DMS153 (cell line): ENCODE data around the gene CCRL2.
"Not testable (repeated sequence)": the region's sequence is repeated elsewhere in the genome, so short reads cannot be mapped to it uniquely, and the experiment has no call there.

Experiments
- DNase-seq: peaks from one replicate; lab custom pipeline; 2025; lab: John Stamatoyannopoulos, UW

The CCRL2 gene

GRCh38 chr3:46429671-46430070 lies 22.6 kb downstream of the CCRL2 start:
- no peak for DNase-seq

- not testable (repeated sequence) for DNase-seq
Observed at GRCh38 chr3:46430879-46431278, 23.8 kb downstream of the CCRL2 start.

- not testable (repeated sequence) for DNase-seq
Observed at GRCh38 chr3:46431905-46432304, 24.8 kb downstream of the CCRL2 start.

- DNase-seq = not testable (repeated sequence)
Observed at GRCh38 chr3:46433118-46433517, 26.1 kb downstream of the CCRL2 start.

GRCh38 chr3:46433841-46434240 lies 26.8 kb downstream of the CCRL2 start:
- no peak for DNase-seq

- no peak for DNase-seq
Observed at GRCh38 chr3:46435081-46435726, 28.1 kb downstream of the CCRL2 start.

GRCh38 chr3:46438831-46439230 lies 31.8 kb downstream of the CCRL2 start:
- DNase-seq = no peak

GRCh38 chr3:46440531-46441294 lies 33.7 kb downstream of the CCRL2 start:
- DNase-seq = no peak

- DNase-seq = peak; percentile 35
Observed at GRCh38 chr3:46442576-46443530, 35.8 kb downstream of the CCRL2 start.

- no peak for DNase-seq
Observed at GRCh38 chr3:46447228-46447985, 40.3 kb downstream of the CCRL2 start.

- no peak for DNase-seq
Observed at GRCh38 chr3:46448721-46449120, 41.7 kb downstream of the CCRL2 start.

GRCh38 chr3:46449755-46450552 lies 42.9 kb downstream of the CCRL2 start:
- DNase-seq = no peak

- DNase-seq = no peak
Observed at GRCh38 chr3:46453526-46454208, 46.6 kb downstream of the CCRL2 start.

- no peak for DNase-seq
Observed at GRCh38 chr3:46454209-46454595, 47.1 kb downstream of the CCRL2 start.

- no peak for DNase-seq
Observed at GRCh38 chr3:46454606-46455005, 47.5 kb downstream of the CCRL2 start.

GRCh38 chr3:46455231-46456115 lies 48.4 kb downstream of the CCRL2 start:
- DNase-seq = no peak

- DNase-seq = no peak
Observed at GRCh38 chr3:46456118-46456517, 49.1 kb downstream of the CCRL2 start.
